ENCODE data around the gene ADH1C. TPM values are rescaled to one million over a fixed set of nuclear protein-coding genes. Genes with fewer than 3 reads are reported as not detected.
A peak's percentile ranks its signal among the peaks of the same experiment; 100 is the strongest.

ADH1C gene
- total RNA-seq, 1 donor from 2014 or later, result not detected

DNA sequence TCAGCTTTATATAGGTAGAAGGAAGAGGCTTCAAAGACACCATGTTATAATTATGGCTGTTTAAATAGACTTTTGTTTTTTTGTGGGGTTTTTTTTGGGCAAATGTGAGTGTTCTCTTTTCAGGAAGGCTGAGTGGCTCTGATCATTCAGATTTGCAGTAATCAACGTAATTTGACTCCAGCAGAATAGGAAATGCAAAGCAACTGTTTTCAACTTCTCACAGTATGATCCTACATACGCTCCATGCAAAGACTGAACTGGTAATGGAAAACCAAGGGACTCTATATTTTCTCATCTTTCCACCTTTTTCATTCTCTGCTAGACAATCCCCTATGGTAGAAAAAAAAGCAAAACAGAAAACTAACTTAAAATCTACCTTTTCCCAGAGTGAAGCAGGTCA is 42.2 kb downstream of the ADH1C start:
- FAIRE-seq, result no peak
- no peak for DNase-seq (ENCODE audit: low spot score in 2 of 2)

GRCh38 chr4:99305638-99306400 is 46.7 kb downstream of the ADH1C start:
- DNase-seq (ENCODE audit: low spot score in 2 of 2) (no peak), FAIRE-seq (no peak)

DNA sequence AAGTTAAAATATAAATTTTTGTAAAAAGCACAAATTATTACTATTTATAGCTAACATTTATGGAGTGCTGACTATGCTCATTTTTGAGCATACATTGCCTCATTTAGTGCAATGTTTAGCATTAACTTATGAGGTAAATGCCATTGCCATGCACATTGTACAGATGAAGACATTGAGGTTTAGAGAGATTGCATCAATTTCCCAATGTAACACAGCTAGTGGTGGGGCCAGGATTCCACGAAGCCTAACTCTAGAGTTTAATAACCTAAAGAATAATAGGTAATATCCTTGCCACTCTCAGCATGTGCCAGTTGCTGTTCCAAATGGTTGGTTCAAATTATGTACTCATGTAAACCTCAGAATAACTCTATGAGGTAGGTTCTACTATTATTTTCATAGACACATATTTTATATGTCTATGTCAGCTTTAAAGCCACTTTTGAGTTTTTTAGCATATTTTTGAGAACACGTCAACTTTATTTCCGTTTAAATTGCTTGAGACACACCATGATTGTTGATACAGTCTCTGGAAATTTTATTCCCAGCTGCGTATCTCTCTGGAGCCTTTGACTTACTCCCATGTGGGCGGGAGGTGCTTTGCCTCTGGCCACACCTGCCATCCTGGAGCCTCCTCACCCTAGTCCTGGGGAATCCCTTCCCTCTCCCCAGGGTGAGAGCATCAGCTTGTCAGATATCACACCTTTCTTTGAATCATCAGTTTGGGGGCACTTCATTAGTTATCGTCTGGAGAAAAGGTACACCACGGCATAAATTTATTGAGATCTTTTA is 51.0 kb downstream of the ADH1C start:
- DNase-seq (ENCODE audit: low spot score in 2 of 2), result no peak

GRCh38 chr4:99300934-99301333 is 51.6 kb downstream of the ADH1C start:
- DNase-seq (ENCODE audit: low spot score in 2 of 2) (peak in 1 of 2 donors; percentile 3), FAIRE-seq (no peak)

More for the DNA sequence above, 51.0 kb downstream of the ADH1C start:
- no peak for FAIRE-seq

DNA sequence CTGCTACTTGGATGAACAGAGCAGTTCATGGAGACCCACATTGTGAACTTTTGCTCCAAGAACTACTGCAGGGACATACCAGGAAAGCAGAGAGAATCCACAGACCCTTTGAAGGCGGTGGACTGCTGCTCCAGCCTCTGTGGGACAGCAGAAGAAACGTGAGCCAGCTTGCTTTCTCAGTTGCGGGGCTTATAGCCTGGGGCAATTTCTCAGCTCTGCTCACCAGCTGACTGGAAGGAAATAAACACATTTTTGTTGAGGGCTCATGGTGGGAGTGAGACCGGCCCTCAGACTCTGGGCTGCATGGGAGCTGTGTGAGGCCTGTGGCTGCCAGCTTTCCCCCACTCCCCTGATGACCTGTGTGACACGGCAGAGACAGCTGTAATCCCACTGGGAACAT is 59.2 kb downstream of the ADH1C start:
- DNase-seq (ENCODE audit: low spot score in 2 of 2) (no peak), FAIRE-seq (no peak)

GRCh38 chr4:99290848-99291786 is 61.4 kb downstream of the ADH1C start, which contains the start of gene ADH1A:
Gene ADH1A (minus strand): TSS chr4:99290985. CDS start chr4:99290914, 71 bp downstream.
- no peak for FAIRE-seq

More at GRCh38 chr4:99290848-99291786, 61.4 kb downstream of the ADH1C start, which contains the start of gene ADH1A:
- DNase-seq (ENCODE audit: low spot score in 2 of 2), result no peak

Other genes with a start within 250 kb of the ADH1C start
- not detected for gene ADH4, start 208.4 kb downstream of the ADH1C start, total RNA-seq
- gene ADH6, start 133.5 kb downstream of the ADH1C start, total RNA-seq, result not detected
- gene ADH1A, start 61.8 kb downstream of the ADH1C start, total RNA-seq, result not detected
- gene ADH1B, start 31.3 kb downstream of the ADH1C start, total RNA-seq, result not detected
- not detected for gene ADH7, start 82.6 kb upstream of the ADH1C start, total RNA-seq
- gene C4orf17, start 158.3 kb upstream of the ADH1C start, total RNA-seq, result not detected
- gene TRMT10A, start 211.3 kb upstream of the ADH1C start, total RNA-seq, result 5.3 TPM
- 2.0 TPM for gene MTTP, start 222.1 kb upstream of the ADH1C start, total RNA-seq

Measured in frontal cortex (tissue), 4 donors.